ENCODE measurements around the gene NNMT.

- TF ChIP-seq CTCF (conservative IDR thresholded peaks at IDR 0.05; ENCODE audit: low read length) (no peak), EZH2phosphoT487 (IDR thresholded peaks at IDR 0.05; ENCODE audit: borderline replicate concordance, low read depth, low read length) (no peak)
Observed at GRCh38 chr11:114346709-114347141, 50.5 kb downstream of the NNMT start.
